ENCODE results near the gene SLC2A5. TPM values are rescaled to one million over a fixed set of nuclear protein-coding genes. Genes with fewer than 3 reads are reported as not detected.

The SLC2A5 gene
- total RNA-seq, 4 donors from 2014 or later = 12.4 to 730 (median 340) TPM

DNA sequence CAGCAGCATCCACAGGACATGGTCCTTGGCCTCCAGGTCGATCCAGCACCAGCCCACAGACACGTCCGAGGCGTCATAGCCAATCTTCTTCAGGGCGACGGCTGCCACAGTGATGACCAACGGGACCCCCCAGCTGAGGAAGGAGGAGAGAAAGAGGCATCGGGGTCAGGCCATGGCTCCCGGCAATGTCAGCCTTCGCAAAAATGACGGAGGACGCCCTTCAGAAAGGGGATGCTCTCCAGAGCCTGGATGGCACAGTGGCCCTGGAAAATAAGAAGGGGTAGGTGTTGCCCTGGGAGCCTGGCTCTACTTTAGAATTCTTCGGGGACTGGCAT is 41.9 kb upstream of the SLC2A5 start:
- peaks cover 0 to 9% (median 0%) of the 10 kb centered on the region in 3 donors for H3K36me3 ChIP-seq
- no peaks in the 10 kb centered on the region for H3K9me3 ChIP-seq
- peak in 1 of 3 donors; percentile 43 for DNase-seq
- no peaks in the 10 kb centered on the region for H3K27me3 ChIP-seq
- TF ChIP-seq CTCF (IDR thresholded peaks at IDR 0.05) (no peak), POLR2A (IDR thresholded peaks at IDR 0.05) (no peak)
- no peak overlapping the region for H3K27ac ChIP-seq
- peaks cover 0 to 18% (median 0%) of the 10 kb centered on the region in 4 donors for H3K4me1 ChIP-seq
- no peak overlapping the region for H3K4me3 ChIP-seq

DNA sequence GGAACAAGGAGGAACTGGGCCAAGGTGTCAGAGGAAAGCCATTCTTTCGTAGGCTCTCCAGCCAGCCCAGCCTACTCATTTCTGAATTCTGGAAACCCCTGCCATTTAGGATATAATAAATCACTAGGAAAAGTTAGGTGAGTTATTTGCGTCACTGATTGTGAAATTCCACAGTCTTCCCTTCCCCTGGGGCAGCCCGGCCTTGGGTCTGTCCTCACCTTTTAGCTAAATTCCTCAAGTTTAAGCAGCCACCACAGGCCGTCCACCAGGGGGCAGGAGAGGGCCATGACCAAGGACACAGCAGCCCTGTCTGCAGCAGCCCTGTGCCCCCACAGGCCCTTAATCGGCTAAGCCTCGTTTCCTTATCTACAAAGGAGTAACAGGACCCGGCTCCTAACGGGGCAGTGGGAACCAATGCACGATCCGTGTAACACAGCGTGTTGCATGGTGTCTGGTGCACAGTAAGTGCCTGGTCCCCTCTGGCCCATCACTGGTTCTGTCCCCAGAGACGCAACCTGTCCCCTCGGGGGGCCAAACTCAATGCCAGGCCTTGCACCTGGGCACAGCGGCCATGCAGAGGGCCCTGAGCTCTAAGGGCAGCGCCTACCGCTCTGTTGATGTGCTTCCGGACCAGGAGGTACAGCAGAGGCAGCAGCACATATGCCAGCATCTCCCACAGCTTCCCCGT is 41.4 kb upstream of the SLC2A5 start:
- Histone ChIP-seq H3K27ac (no peak overlapping the region), H3K9me3 (no peaks in the 10 kb centered on the region), H3K27me3 (no peaks in the 10 kb centered on the region), H3K36me3 (peaks cover 0 to 9% (median 0%) of the 10 kb centered on the region in 3 donors), H3K4me1 (peaks cover 0 to 18% (median 0%) of the 10 kb centered on the region in 4 donors), H3K4me3 (no peak overlapping the region)
- TF ChIP-seq CTCF (IDR thresholded peaks at IDR 0.05) (peak; percentile 83 to 92 (median 90)), POLR2A (IDR thresholded peaks at IDR 0.05) (no peak)
- peak; percentile 90 to 95 (median 91) for DNase-seq

DNA sequence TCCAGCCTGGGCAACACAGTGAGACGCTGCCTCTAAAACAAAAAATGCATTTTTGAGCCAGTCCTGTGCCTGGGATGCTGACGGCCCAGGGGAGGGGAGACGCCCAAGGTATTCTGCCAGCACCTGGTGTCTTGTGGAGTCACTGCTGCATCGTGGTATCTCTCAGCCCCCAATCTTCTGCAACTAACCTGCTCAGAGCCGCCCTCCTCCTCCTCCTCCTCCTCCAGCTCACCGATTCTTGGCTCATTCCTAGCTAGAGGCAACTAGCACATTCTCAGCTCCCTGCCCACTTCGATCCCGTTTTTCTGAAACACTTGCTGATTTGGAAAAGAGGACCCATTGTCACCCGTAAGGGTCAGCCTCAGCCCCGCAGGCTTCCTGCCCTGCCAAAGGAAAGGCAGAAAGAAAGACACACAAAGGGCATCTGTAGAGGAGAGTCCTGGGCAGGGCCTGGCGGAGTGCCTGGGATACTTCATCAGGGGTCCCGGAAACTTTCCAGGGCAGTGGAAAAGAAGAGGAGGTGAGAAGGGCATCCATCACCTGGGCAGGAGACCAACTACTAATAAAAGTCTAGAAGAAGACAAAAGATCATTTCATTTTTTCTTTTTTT is 38.7 kb upstream of the SLC2A5 start:
- Histone ChIP-seq H3K9me3 (no peaks in the 10 kb centered on the region), H3K36me3 (peaks cover 0 to 23% (median 0%) of the 10 kb centered on the region in 3 donors), H3K4me3 (no peak overlapping the region), H3K27ac (no peak overlapping the region), H3K27me3 (no peaks in the 10 kb centered on the region), H3K4me1 (peaks cover 0 to 12% (median 0%) of the 10 kb centered on the region in 4 donors)
- DNase-seq = peak in 1 of 3 donors; percentile 22
- TF ChIP-seq CTCF (IDR thresholded peaks at IDR 0.05) (no peak), POLR2A (IDR thresholded peaks at IDR 0.05) (no peak)

- DNase-seq = no peak
- H3K4me1 ChIP-seq = peaks cover 0 to 5% (median 0%) of the 10 kb centered on the region in 4 donors
- peaks cover 0 to 27% (median 0%) of the 10 kb centered on the region in 3 donors for H3K36me3 ChIP-seq
- H3K9me3 ChIP-seq = no peaks in the 10 kb centered on the region
- H3K4me3 ChIP-seq = no peak overlapping the region
- TF ChIP-seq CTCF (IDR thresholded peaks at IDR 0.05) = no peak
- no peak for TF ChIP-seq POLR2A (IDR thresholded peaks at IDR 0.05)
- H3K27ac ChIP-seq = no peak overlapping the region
- H3K27me3 ChIP-seq = no peaks in the 10 kb centered on the region
Measured at GRCh38 chr1:9107136-9107535, 37.7 kb upstream of the SLC2A5 start.

- Histone ChIP-seq H3K27me3 (no peaks in the 10 kb centered on the region), H3K27ac (no peak overlapping the region), H3K4me1 (peaks cover 0 to 5% (median 0%) of the 10 kb centered on the region in 4 donors), H3K36me3 (peaks cover 0 to 27% (median 0%) of the 10 kb centered on the region in 3 donors), H3K4me3 (no peak overlapping the region), H3K9me3 (no peaks in the 10 kb centered on the region)
- no peak for DNase-seq
- TF ChIP-seq CTCF (IDR thresholded peaks at IDR 0.05) (no peak), POLR2A (IDR thresholded peaks at IDR 0.05) (no peak)
Measured at GRCh38 chr1:9106286-9106685, 36.9 kb upstream of the SLC2A5 start.

All from Peyer's patch (tissue), 4 donors.